Glomerular visceral epithelial cell (primary cell): ENCODE data around the gene CACTIN.
"Not testable (repeated sequence)": the region's sequence is repeated elsewhere in the genome, so short reads cannot be mapped to it uniquely, and the experiment has no call there.

Source experiments
- DNase-seq: peaks from one replicate; pipeline ENCODE4 v3.0.0-alpha.2; 2016; ENCODE audit errors: extremely low spot score

The CACTIN gene

GRCh38 chr19:3628766-3629165 lies 2.2 kb upstream of the CACTIN start:
- DNase-seq = not testable (repeated sequence)

- no peak for DNase-seq
These were observed 747 bp upstream of the CACTIN start for GRCh38 chr19:3627351-3627723.

GRCh38 chr19:3625996-3626472 lies 556 bp downstream of the CACTIN start:
- no peak for DNase-seq

GRCh38 chr19:3623716-3624115 lies 2.9 kb downstream of the CACTIN start:
- DNase-seq = no peak

- no peak for DNase-seq
These were observed 4.4 kb downstream of the CACTIN start for GRCh38 chr19:3622224-3622623.

- DNase-seq = no peak
These were observed 4.9 kb downstream of the CACTIN start for GRCh38 chr19:3621689-3622088.

- no peak for DNase-seq
These were observed 5.6 kb downstream of the CACTIN start for GRCh38 chr19:3620817-3621547.

- no peak for DNase-seq
These were observed 6.3 kb downstream of the CACTIN start for GRCh38 chr19:3620145-3620816.

GRCh38 chr19:3619631-3620012 lies 7.0 kb downstream of the CACTIN start:
- no peak for DNase-seq

- no peak for DNase-seq
These were observed 7.6 kb downstream of the CACTIN start for GRCh38 chr19:3618811-3619630.

- DNase-seq = peak; percentile 25
These were observed 8.3 kb downstream of the CACTIN start for GRCh38 chr19:3618144-3618810.

GRCh38 chr19:3617463-3617862 lies 9.1 kb downstream of the CACTIN start:
- no peak for DNase-seq

- no peak for DNase-seq
These were observed 11.0 kb downstream of the CACTIN start for GRCh38 chr19:3615524-3616135.

- no peak for DNase-seq
These were observed 11.6 kb downstream of the CACTIN start for GRCh38 chr19:3614858-3615505.

- no peak for DNase-seq
These were observed 12.6 kb downstream of the CACTIN start for GRCh38 chr19:3613818-3614661.

- no peak for DNase-seq
These were observed 13.5 kb downstream of the CACTIN start for GRCh38 chr19:3612901-3613741.

GRCh38 chr19:3612330-3612729 lies 14.3 kb downstream of the CACTIN start:
- no peak for DNase-seq

- no peak for DNase-seq
These were observed 14.7 kb downstream of the CACTIN start for GRCh38 chr19:3611841-3612240.
